Activated CD4-positive, alpha-beta memory T cell treated with anti-CD3 and anti-CD28 coated beads for 36 hours (primary cell): ENCODE results near the gene PTPRC. TPM values are rescaled to one million over a fixed set of nuclear protein-coding genes. Genes with fewer than 3 reads are reported as not detected.

ENCODE experiments used
- CTCF ChIA-PET: fragments of 350-600 bp; sonication (Branson Sonifier 250); formaldehyde crosslinking; loops from one replicate; lab custom pipeline; 2021; ENCODE audit warnings: antibody characterized with exemption, inconsistent platforms; lab: Charles Lee
- POLR2A ChIA-PET: fragments of 350-600 bp; sonication (Branson Sonifier 250); formaldehyde crosslinking; loops from one replicate; lab custom pipeline; 2021; ENCODE audit warnings: antibody characterized with exemption; lab: Charles Lee
- DNase-seq: peaks from one replicate; pipeline ENCODE4 v3.0.0-alpha.2; 2020
- H3K27ac Mint-ChIP-seq: one replicate; pipeline ENCODE4 v1.8.0; 2021; ENCODE audit warnings: mixed read lengths
- H3K27me3 Mint-ChIP-seq: one replicate; pipeline ENCODE4 v1.8.0; 2021; ENCODE audit warnings: mixed read lengths
- H3K36me3 Mint-ChIP-seq: one replicate; pipeline ENCODE4 v1.8.0; 2021; ENCODE audit warnings: mixed read lengths
- H3K4me1 Mint-ChIP-seq: one replicate; pipeline ENCODE4 v1.8.0; 2021; ENCODE audit warnings: low read depth, mixed read lengths
- H3K4me3 Mint-ChIP-seq: one replicate; pipeline ENCODE4 v1.8.0; 2021; ENCODE audit warnings: mild to moderate bottlenecking, mixed read lengths
- H3K9me3 Mint-ChIP-seq: one replicate; pipeline ENCODE4 v1.8.0; 2021; ENCODE audit warnings: mixed read lengths
- intact Hi-C: fragments of 100-400 bp; cut with micrococcal nuclease; formaldehyde crosslinking; loops from one replicate; pipeline ENCODE4 v1.15.1; 2023
- total RNA-seq, 2 experiments: library from RNA; stranded (reverse); gene quantifications; one replicate each; pipeline ENCODE4 v1.2.3, GENCODE V29; 2021

The PTPRC gene
- total RNA-seq, 2 experiments from 2014 or later: 495 to 503 TPM

DNA sequence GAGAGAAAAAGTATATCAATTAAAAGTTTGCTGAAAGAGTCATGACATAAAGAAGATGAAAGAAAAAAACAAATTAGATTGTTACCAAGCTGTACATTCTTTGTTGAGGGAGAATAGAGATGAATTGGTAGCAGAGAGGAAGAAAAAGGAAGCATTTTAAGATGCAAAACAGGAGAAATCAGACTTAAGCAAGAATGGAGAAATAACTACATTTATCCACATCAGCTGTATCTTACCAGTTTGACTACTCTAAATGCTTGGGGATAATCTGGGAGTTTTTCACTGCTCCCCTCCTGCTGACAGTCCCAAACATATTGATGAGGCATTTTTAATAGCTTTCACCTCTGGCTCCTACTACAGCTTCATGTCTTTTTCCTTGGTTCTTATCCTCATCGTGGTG, 16.8 kb upstream of the PTPRC start:
- no peak for DNase-seq
- Mint-ChIP-seq H3K4me3 (peak overlapping the region; percentile 74), H3K36me3 (no peaks in the 10 kb centered on the region), H3K27me3 (no peaks in the 10 kb centered on the region), H3K4me1 (peaks cover 87% of the 10 kb centered on the region), H3K27ac (peak overlapping the region; percentile 94), H3K9me3 (no peaks in the 10 kb centered on the region)
- POLR2A ChIA-PET: interaction anchor here (0.7 to 5.2 kb wide), 9 partner anchors 9 to 61 kb away, joined by 3 to 61 read pairs (median 4); partner anchors contain the start of gene PTPRC
- CTCF ChIA-PET: interaction anchor here (0.6 to 4.5 kb wide), 6 partner anchors 10 to 77 kb away, joined by 3 to 20 read pairs (median 9); partner anchors contain the start of gene PTPRC
- intact Hi-C loops: no loop called here

DNA sequence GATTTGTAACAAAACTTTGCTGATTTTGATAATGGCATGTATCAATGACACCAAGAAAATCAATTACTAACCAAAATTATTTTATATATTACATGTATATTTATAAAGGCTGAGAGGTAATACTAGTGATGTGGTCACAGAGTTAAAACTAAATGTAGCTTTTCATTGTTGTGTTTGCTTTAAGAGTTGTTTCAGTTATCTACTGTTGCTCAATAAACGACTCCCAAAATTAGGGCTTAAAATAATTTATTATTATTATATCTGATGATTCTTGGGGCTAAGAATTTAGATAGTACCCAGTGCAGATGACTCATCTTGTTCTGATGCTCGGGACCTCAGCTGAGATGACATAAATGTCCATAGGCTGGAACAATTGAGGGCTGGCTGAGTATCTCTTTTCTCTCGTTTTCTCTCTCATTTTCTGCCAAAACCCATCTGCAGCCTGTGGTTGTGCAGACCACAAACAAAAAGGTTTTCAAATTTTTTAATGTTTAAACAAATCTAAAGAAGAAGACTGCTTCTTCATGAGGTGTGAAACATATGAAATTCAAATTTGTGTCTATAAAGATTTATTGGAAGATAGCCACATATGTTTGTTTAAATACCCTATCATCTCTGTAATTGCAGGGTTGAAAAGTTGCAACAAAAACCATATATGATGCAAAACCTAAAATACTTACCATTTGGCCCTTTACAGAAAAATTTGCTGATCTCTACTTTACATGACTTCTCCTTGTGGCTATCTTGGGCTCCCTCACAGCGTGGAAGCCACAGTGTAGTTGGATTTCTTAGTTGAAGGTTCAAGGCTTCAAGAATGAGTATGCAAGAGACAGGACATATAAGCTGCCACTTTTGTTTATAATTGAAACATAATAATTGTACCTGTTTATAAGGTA, 14.8 kb upstream of the PTPRC start:
- peak; percentile 46 for DNase-seq
- Mint-ChIP-seq H3K4me3 (peak overlapping the region; percentile 52), H3K36me3 (no peaks in the 10 kb centered on the region), H3K9me3 (no peaks in the 10 kb centered on the region), H3K27me3 (no peaks in the 10 kb centered on the region), H3K27ac (peak overlapping the region; percentile 85), H3K4me1 (peaks cover 94% of the 10 kb centered on the region)
- intact Hi-C loops: no loop called here
- ChIA-PET CTCF (interaction anchor here (0.9 to 1.7 kb wide), 3 partner anchors 12 to 62 kb away, joined by 3 to 4 read pairs (median 3); no protein-coding TSS in a partner anchor), POLR2A (interaction anchor here (0.9 to 5.2 kb wide), 6 partner anchors 10 to 58 kb away, joined by 3 to 61 read pairs (median 5); partner anchors contain the start of gene PTPRC)

DNA sequence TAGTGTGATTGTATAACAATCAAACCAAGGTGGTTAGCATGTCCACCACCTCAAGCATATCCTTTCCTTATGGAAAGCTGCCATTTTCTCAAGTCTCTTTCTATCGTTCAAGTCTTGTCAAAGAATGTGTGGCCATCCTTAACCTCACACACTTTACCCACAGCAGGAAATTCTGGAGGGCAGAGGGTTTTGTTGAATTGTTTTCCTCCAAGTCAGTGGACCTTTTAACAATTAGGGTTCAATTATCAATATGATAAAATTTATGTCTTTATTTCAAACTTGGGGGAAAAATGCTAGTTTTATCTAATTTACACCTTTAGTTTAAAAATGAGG, 14.2 kb upstream of the PTPRC start:
- no peaks in the 10 kb centered on the region for H3K36me3 Mint-ChIP-seq
- H3K4me1 Mint-ChIP-seq: peaks cover 94% of the 10 kb centered on the region
- no peaks in the 10 kb centered on the region for H3K9me3 Mint-ChIP-seq
- no peaks in the 10 kb centered on the region for H3K27me3 Mint-ChIP-seq
- H3K4me3 Mint-ChIP-seq: peak overlapping the region; percentile 52
- CTCF ChIA-PET: interaction anchor here (0.9 kb wide), 2 partner anchors 13 to 61 kb away, joined by 3 read pairs; no protein-coding TSS in a partner anchor
- intact Hi-C loops: no loop called here
- H3K27ac Mint-ChIP-seq: peak overlapping the region; percentile 85
- POLR2A ChIA-PET: interaction anchor here (0.9 to 1.6 kb wide), 5 partner anchors 9 to 57 kb away, joined by 3 to 6 read pairs (median 3); no protein-coding TSS in a partner anchor
- no peak for DNase-seq

DNA sequence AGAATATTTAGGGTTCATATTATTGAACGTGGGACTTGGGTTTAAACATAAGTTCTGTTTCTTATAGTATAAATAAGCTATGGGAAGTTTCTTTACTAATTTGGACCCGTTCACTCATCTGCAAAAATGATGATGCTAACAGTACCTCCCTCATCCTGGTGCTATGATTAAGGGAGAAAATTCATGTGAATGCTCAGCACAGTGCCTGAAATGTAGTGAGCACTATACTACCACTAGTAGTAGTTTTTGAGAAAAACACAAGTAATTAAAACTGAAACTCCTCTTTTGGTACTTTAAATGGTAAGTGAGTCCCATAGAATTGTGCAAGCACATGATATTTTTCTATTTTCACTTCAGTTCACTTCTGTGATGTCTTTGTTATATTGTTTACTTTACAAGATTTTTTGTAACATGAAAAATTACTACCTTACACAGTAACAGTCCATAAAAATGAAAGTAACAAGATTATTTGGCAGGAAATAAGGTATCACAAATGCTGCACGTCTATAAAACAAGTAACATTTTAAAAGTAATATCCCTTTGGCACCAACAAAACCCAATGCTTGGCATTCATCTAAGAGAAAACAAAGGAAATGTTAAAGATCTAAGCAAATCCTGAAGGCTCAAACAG, 11.3 kb upstream of the PTPRC start:
- peaks cover 91% of the 10 kb centered on the region for H3K4me1 Mint-ChIP-seq
- H3K27ac Mint-ChIP-seq: peak overlapping the region; percentile 78
- intact Hi-C loops: loop anchor here (1.0 kb wide), 1 partner anchor 9 kb away; no protein-coding TSS in a partner anchor
- peak overlapping the region; percentile 33 for H3K4me3 Mint-ChIP-seq
- no peak for DNase-seq
- POLR2A ChIA-PET: no interaction called here
- H3K36me3 Mint-ChIP-seq: no peaks in the 10 kb centered on the region
- no peaks in the 10 kb centered on the region for H3K27me3 Mint-ChIP-seq
- no peaks in the 10 kb centered on the region for H3K9me3 Mint-ChIP-seq
- CTCF ChIA-PET: interaction anchor here (1.0 to 1.1 kb wide), 2 partner anchors 10 to 108 kb away, joined by 3 read pairs; no protein-coding TSS in a partner anchor

GRCh38 chr1:198628067-198628455, 10.8 kb upstream of the PTPRC start:
- Mint-ChIP-seq H3K27me3 (no peaks in the 10 kb centered on the region), H3K4me3 (peak overlapping the region; percentile 33), H3K9me3 (no peaks in the 10 kb centered on the region), H3K27ac (peak overlapping the region; percentile 78), H3K36me3 (peaks cover 2% of the 10 kb centered on the region), H3K4me1 (peaks cover 91% of the 10 kb centered on the region)
- CTCF ChIA-PET: no interaction called here
- POLR2A ChIA-PET: no interaction called here
- intact Hi-C loops: no loop called here
- no peak for DNase-seq

- CTCF ChIA-PET: interaction anchor here (0.9 to 1.1 kb wide), 3 partner anchors 9 to 60 kb away, joined by 3 to 4 read pairs (median 3); partner anchors contain the start of gene PTPRC
- DNase-seq: no peak
- H3K36me3 Mint-ChIP-seq: peaks cover 9% of the 10 kb centered on the region
- peaks cover 93% of the 10 kb centered on the region for H3K4me1 Mint-ChIP-seq
- no peaks in the 10 kb centered on the region for H3K27me3 Mint-ChIP-seq
- intact Hi-C loops: no loop called here
- H3K9me3 Mint-ChIP-seq: no peaks in the 10 kb centered on the region
- H3K27ac Mint-ChIP-seq: peak overlapping the region; percentile 78
- POLR2A ChIA-PET: no interaction called here
- H3K4me3 Mint-ChIP-seq: peak overlapping the region; percentile 5
Measured at GRCh38 chr1:198629610-198630009, 9.2 kb upstream of the PTPRC start.

- intact Hi-C loops: no loop called here
- H3K27ac Mint-ChIP-seq: peak overlapping the region; percentile 78
- no peaks in the 10 kb centered on the region for H3K9me3 Mint-ChIP-seq
- no peak for DNase-seq
- CTCF ChIA-PET: interaction anchor here (2.3 kb wide), 1 partner anchor 10 kb away, joined by 14 read pairs; no protein-coding TSS in a partner anchor
- no peaks in the 10 kb centered on the region for H3K27me3 Mint-ChIP-seq
- POLR2A ChIA-PET: interaction anchor here (0.6 to 1.5 kb wide), 2 partner anchors 9 to 74 kb away, joined by 3 to 4 read pairs; no protein-coding TSS in a partner anchor
- no peak overlapping the region for H3K4me3 Mint-ChIP-seq
- H3K36me3 Mint-ChIP-seq: peaks cover 9% of the 10 kb centered on the region
- H3K4me1 Mint-ChIP-seq: peaks cover 93% of the 10 kb centered on the region
Measured at GRCh38 chr1:198630863-198631262, 8.0 kb upstream of the PTPRC start.

GRCh38 chr1:198631292-198631691, 7.5 kb upstream of the PTPRC start:
- Mint-ChIP-seq H3K36me3 (peaks cover 9% of the 10 kb centered on the region), H3K4me1 (peaks cover 93% of the 10 kb centered on the region), H3K27me3 (no peaks in the 10 kb centered on the region), H3K27ac (peak overlapping the region; percentile 64), H3K9me3 (no peaks in the 10 kb centered on the region), H3K4me3 (peak overlapping the region; percentile 22)
- ChIA-PET CTCF (interaction anchor here (2.3 kb wide), 1 partner anchor 11 kb away, joined by 14 read pairs; no protein-coding TSS in a partner anchor), POLR2A (interaction anchor here (0.6 to 1.5 kb wide), 2 partner anchors 9 to 73 kb away, joined by 3 to 4 read pairs; no protein-coding TSS in a partner anchor)
- intact Hi-C loops: no loop called here
- DNase-seq: no peak

GRCh38 chr1:198632007-198632406, 6.8 kb upstream of the PTPRC start:
- no peak overlapping the region for H3K4me3 Mint-ChIP-seq
- peak overlapping the region; percentile 64 for H3K27ac Mint-ChIP-seq
- no peaks in the 10 kb centered on the region for H3K9me3 Mint-ChIP-seq
- ChIA-PET POLR2A (interaction anchor here (1.5 kb wide), 1 partner anchor 10 kb away, joined by 3 read pairs; no protein-coding TSS in a partner anchor), CTCF (interaction anchor here (2.3 kb wide), 1 partner anchor 11 kb away, joined by 14 read pairs; no protein-coding TSS in a partner anchor)
- no peaks in the 10 kb centered on the region for H3K27me3 Mint-ChIP-seq
- H3K36me3 Mint-ChIP-seq: peaks cover 9% of the 10 kb centered on the region
- H3K4me1 Mint-ChIP-seq: peaks cover 93% of the 10 kb centered on the region
- no peak for DNase-seq
- intact Hi-C loops: no loop called here

DNA sequence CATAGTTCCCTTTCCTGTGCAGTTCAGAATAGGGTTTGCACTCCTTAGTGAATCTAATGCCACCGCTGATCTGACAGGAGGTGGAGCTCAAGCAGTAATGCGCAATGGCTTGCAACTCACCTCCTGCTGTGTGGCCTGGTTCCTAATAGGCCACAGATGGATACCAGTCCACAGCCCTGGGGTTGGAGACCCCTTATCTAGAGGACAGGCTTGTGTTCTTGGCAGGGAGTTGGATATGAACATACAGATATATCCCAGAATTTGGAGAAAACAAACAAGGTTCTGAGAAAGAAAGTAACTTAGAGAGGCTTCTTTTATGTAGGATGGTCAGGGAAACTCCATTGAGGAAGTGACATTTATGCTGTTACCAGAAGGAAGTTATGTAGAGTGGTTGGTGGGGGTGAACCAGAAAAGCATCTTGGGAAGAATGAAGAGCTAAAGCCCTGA, 5.1 kb upstream of the PTPRC start:
- intact Hi-C loops: no loop called here
- Mint-ChIP-seq H3K4me1 (peaks cover 86% of the 10 kb centered on the region), H3K9me3 (no peaks in the 10 kb centered on the region), H3K4me3 (peak overlapping the region; percentile 25), H3K27me3 (no peaks in the 10 kb centered on the region), H3K36me3 (peaks cover 9% of the 10 kb centered on the region), H3K27ac (peak overlapping the region; percentile 73)
- DNase-seq: no peak
- ChIA-PET CTCF (interaction anchor here (2.4 kb wide), 1 partner anchor 53 kb away, joined by 7 read pairs; no protein-coding TSS in a partner anchor), POLR2A (interaction anchor here (0.7 to 7.7 kb wide), 6 partner anchors 9 to 23 kb away, joined by 3 to 61 read pairs (median 5); no protein-coding TSS in a partner anchor)

GRCh38 chr1:198635964-198636363, 2.9 kb upstream of the PTPRC start:
- POLR2A ChIA-PET: interaction anchor here (0.7 to 7.7 kb wide), 8 partner anchors 9 to 47 kb away, joined by 3 to 107 read pairs (median 32); no protein-coding TSS in a partner anchor
- Mint-ChIP-seq H3K27me3 (no peaks in the 10 kb centered on the region), H3K9me3 (no peaks in the 10 kb centered on the region), H3K27ac (peak overlapping the region; percentile 98), H3K36me3 (peaks cover 19% of the 10 kb centered on the region), H3K4me1 (peaks cover 68% of the 10 kb centered on the region), H3K4me3 (no peak overlapping the region)
- CTCF ChIA-PET: interaction anchor here (1.2 to 2.4 kb wide), 5 partner anchors 13 to 170 kb away, joined by 3 to 13 read pairs (median 4); no protein-coding TSS in a partner anchor
- no peak for DNase-seq
- intact Hi-C loops: loop anchor here (1.0 kb wide), 1 partner anchor 9 kb away; no protein-coding TSS in a partner anchor
